Duodenal mucosa (tissue), 2 donors: ENCODE measurements around the gene ZNF646.

ENCODE experiments used
- H3K27ac ChIP-seq: one replicate; pipeline ENCODE4 v1.7.0; 2013; ENCODE audit warnings: low read depth, low read length
- H3K27me3 ChIP-seq, 2 donors: one replicate each; pipeline ENCODE4 v1.7.0; 2013; ENCODE audit warnings: low read length in 2 of 2, control low read depth in 1 of 2; ENCODE audit not compliant: insufficient read depth in 2 of 2, control insufficient read depth in 1 of 2
- H3K36me3 ChIP-seq, 2 donors: one replicate each; pipeline ENCODE4 v1.7.0; 2013; ENCODE audit warnings: low read length in 2 of 2, control low read depth in 1 of 2; ENCODE audit not compliant: insufficient read depth in 2 of 2, control insufficient read depth in 1 of 2
- H3K4me1 ChIP-seq, 2 donors: one replicate each; pipeline ENCODE4 v1.7.0; 2013; ENCODE audit warnings: low read length in 2 of 2, control low read depth in 1 of 2; ENCODE audit not compliant: insufficient read depth in 2 of 2, control insufficient read depth in 1 of 2
- H3K4me3 ChIP-seq, 2 donors: one replicate each; pipeline ENCODE4 v1.7.0; 2013; ENCODE audit warnings: low read length in 2 of 2, low read depth in 1 of 2
- H3K9ac ChIP-seq, 2 donors: one replicate each; pipeline ENCODE4 v1.7.0; 2013; ENCODE audit warnings: low read length in 2 of 2, low read depth in 1 of 2
- H3K9me3 ChIP-seq, 2 donors: one replicate each; pipeline ENCODE4 v1.7.0; 2013; ENCODE audit warnings: low read length in 2 of 2, control low read depth in 1 of 2; ENCODE audit not compliant: control insufficient read depth in 1 of 2

The ZNF646 gene

DNA sequence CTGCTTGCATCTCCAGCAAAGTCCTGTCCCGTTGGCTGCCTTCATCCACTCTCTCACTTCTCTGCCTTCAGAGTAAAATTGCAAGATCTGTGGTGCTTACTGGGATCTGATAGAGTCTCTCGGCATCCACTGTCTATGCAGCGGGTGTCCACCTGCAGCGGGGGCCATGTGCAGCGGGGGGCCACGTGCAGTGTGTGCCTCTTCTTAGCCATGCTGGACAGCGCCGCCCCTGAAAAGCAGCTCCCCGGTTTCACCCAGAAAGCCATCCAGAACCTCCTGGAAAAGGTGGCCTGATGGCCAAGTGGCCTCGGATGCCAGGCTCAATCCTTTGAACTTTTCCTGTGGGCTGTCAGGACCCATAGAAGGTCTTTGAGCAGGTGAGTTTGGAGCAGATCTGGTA is 31.4 kb upstream of the ZNF646 start:
- no peaks in the 10 kb centered on the region for H3K9me3 ChIP-seq
- no peaks in the 10 kb centered on the region for H3K27me3 ChIP-seq
- H3K9ac ChIP-seq = no peak overlapping the region
- H3K27ac ChIP-seq = no peak overlapping the region
- no peak overlapping the region for H3K4me3 ChIP-seq
- peaks cover 25 to 39% of the 10 kb centered on the region in 2 donors for H3K36me3 ChIP-seq
- H3K4me1 ChIP-seq = peaks cover 4 to 14% of the 10 kb centered on the region in 2 donors

DNA sequence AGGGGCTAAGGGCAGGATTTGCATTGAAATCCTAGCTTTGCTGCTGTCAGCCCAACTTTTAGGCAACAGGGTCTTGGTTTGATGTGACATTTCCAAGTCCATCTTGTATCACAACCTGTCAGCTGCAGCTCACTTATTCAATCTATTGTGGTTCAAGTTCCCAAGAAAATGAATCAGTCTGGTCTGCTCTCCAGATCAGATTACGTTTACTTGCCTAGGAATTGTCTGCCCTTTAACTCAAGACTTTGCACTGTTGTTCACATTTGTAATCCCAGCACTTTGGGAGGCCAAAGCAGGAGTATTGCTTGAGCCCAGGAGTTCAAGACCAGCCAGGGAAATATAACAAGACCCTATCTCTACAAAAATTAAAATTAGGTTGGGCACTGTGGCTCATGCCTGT is 30.9 kb upstream of the ZNF646 start:
- H3K27ac ChIP-seq = no peak overlapping the region
- H3K27me3 ChIP-seq = no peaks in the 10 kb centered on the region
- H3K9ac ChIP-seq = no peak overlapping the region
- H3K9me3 ChIP-seq = no peaks in the 10 kb centered on the region
- peaks cover 20 to 35% of the 10 kb centered on the region in 2 donors for H3K36me3 ChIP-seq
- no peak overlapping the region for H3K4me3 ChIP-seq
- peaks cover 4 to 14% of the 10 kb centered on the region in 2 donors for H3K4me1 ChIP-seq

DNA sequence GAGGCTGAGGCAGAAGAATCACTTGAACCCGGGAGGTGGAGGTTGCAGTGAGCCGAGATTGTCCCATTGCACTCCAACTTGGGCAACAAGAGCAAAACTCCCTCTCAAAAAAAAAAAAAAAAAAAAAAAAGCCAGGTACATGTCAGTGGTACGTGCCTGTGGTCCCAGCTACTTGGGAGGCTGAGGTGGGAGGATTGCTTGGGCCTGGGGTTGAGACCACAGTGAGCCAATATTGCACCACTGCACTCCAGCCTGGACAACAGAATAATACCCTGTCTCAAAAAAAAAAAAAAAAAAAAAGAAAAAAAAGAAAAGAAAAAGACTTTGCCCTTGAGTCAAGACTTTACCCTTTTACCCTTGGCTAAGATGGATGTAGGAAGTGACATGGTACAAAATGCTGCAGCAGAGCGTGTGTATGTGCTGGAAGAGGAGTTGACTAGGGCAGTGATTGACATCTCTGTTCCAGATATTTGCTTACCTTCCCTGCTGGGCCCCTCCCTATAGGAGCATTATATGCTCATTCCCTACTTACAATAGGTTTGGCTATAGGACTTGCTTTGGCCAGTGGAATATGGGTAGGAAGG is 30.2 kb upstream of the ZNF646 start:
- Histone ChIP-seq H3K36me3 (peaks cover 14 to 28% of the 10 kb centered on the region in 2 donors), H3K27ac (no peak overlapping the region), H3K9me3 (no peaks in the 10 kb centered on the region), H3K4me1 (peaks cover 4 to 14% of the 10 kb centered on the region in 2 donors), H3K4me3 (no peak overlapping the region), H3K9ac (no peak overlapping the region), H3K27me3 (no peaks in the 10 kb centered on the region)

DNA sequence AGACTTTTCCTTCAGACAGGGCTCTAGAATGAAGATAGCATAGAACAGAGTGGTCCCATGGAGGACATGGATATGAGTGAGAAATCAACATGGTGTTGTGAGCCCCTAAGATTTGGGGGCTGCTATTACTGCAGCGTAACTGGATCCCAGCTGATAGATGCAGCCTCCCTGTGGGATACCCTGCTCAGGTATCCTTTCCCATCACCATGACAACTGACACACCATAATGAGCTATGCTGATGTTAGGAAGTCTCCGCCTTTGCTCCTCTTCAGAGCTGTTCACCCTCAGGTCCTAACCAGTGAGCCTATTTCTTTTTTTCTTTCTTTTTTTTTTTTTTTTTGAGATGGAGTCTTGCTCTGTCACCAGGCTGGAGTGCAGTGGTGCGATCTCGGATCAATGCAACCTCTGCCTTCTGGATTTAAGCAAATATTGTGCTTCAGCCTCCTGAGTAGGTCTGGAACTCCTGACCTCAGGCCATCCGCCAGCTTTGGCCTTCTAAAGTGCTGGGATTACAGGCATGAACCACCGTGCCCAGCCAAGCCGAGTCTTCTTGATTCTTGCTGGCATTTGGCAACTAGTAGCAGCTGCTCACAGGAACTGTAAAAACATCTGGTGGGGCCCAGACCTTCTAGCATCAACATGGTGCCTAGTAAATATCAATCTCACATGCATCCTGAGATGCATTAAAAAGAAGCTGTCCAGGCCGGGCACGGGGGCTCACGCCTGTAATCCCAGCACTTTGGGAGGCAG is 23.8 kb upstream of the ZNF646 start:
- Histone ChIP-seq H3K4me3 (no peak overlapping the region), H3K36me3 (no peaks in the 10 kb centered on the region), H3K27ac (no peak overlapping the region), H3K27me3 (no peaks in the 10 kb centered on the region), H3K9ac (no peak overlapping the region), H3K4me1 (no peaks in the 10 kb centered on the region), H3K9me3 (no peaks in the 10 kb centered on the region)

DNA sequence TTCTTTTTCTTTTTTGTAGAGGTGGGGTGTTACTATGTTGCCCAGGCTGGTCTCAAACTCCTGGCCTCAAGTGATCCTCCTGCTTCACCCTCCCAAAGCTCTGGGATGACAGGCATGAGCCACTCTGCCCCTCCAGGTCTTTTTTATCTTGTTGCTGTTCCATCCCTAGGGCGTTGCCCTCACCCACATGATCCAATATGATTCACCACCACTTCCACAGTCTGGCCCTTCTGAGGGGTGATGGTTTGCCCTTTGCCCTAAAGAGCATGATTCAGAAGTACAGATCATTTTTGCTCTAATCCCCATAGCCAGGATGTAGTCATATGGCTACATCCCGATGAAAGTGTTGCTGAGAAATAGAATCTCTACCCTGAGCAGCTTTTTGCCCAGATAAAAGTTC is 22.1 kb upstream of the ZNF646 start:
- no peak overlapping the region for H3K9ac ChIP-seq
- H3K9me3 ChIP-seq = no peaks in the 10 kb centered on the region
- no peaks in the 10 kb centered on the region for H3K27me3 ChIP-seq
- H3K36me3 ChIP-seq = no peaks in the 10 kb centered on the region
- no peak overlapping the region for H3K27ac ChIP-seq
- no peak overlapping the region for H3K4me3 ChIP-seq
- H3K4me1 ChIP-seq = no peaks in the 10 kb centered on the region

DNA sequence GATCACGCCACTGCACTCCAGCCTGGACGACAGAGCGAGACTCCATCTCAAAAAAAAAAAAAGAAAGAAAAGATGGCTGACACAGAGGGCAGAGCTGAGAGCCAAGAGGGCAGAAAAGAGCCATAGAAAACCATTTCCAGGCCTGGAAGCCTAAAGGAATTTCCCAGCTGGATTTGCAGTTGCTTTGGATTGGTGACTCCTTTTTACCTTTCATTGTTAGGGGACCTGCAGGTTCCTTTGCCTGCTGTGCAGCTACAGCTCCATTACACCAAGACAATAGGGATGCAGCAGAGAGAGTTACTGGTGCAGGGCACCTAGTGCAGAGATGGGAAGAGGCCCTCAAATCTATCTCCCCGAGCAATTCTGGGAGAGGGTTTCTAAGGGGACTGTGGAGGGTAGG is 18.6 kb upstream of the ZNF646 start:
- no peak overlapping the region for H3K4me3 ChIP-seq
- H3K9me3 ChIP-seq = no peaks in the 10 kb centered on the region
- H3K27ac ChIP-seq = no peak overlapping the region
- no peaks in the 10 kb centered on the region for H3K4me1 ChIP-seq
- no peak overlapping the region for H3K9ac ChIP-seq
- no peaks in the 10 kb centered on the region for H3K27me3 ChIP-seq
- H3K36me3 ChIP-seq = no peaks in the 10 kb centered on the region

DNA sequence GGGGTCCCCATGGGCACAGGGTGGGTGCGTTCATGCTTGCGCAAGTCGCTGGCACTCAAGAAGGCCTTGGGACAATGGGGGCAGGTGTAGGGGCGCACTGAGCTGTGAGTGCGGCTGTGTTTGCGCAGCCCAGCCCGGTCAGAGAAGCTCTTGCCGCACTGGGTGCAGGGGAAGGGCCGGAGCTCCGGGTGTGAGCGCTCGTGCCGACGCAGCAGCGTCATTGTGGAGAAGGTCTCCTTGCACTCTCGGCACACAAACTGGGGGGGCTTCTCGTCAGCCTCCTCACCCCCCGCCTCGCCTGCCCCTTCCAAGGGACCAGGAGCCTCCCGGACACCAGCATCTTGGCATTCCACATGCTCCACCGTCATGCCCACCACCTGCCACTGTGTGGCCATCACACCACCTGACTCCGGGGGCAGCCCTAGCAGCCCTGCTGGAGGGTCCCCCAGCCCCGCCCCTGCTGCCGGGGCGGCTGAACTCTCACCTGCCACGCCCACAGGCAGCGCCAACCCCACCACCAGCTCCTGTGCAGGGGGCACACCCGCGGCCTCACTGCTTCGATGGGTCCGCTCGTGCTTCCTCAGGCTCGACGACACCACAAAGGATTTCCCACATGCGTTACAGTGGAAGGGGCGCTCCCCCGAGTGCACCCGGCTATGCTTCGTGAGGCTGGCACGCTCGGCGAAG is 13.0 kb upstream of the ZNF646 start:
- Histone ChIP-seq H3K27me3 (no peaks in the 10 kb centered on the region), H3K9ac (no peak overlapping the region), H3K4me1 (peaks cover 8 to 11% of the 10 kb centered on the region in 2 donors), H3K36me3 (peaks cover 0 to 21% of the 10 kb centered on the region in 2 donors), H3K27ac (no peak overlapping the region), H3K4me3 (no peak overlapping the region), H3K9me3 (no peaks in the 10 kb centered on the region)

DNA sequence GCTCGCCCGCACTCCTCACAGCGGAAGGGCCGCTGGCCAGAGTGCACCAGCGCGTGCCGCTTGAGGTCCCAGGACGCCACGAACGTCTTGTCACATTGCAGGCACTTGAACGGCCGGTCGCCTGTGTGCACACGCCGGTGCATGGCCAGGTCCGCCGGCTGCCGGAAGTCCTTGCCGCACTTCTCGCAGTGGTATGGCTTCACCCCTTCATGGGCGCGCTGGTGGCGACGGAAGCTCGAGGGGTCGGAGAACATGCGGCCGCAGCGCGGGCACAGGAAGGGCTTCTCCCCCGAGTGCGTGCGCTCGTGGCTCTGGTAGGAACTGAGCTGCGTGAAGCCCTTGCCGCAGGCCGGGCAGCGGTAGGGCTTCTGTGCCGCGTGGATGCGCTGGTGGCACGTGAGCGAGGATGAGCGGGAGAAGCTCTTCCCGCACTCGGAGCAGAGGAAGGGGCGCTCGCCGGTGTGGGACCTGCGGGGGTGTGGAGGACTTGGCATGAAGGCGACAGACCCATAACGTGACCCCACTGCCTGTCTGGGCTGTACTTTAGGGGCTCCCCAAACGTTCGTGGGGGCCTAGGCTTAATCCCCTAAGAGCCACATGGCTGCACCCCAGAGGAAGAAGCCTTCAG is 12.3 kb upstream of the ZNF646 start:
- no peak overlapping the region for H3K9ac ChIP-seq
- H3K27me3 ChIP-seq = no peaks in the 10 kb centered on the region
- H3K36me3 ChIP-seq = peaks cover 0 to 21% of the 10 kb centered on the region in 2 donors
- no peaks in the 10 kb centered on the region for H3K9me3 ChIP-seq
- H3K4me3 ChIP-seq = no peak overlapping the region
- peaks cover 8 to 11% of the 10 kb centered on the region in 2 donors for H3K4me1 ChIP-seq
- no peak overlapping the region for H3K27ac ChIP-seq

DNA sequence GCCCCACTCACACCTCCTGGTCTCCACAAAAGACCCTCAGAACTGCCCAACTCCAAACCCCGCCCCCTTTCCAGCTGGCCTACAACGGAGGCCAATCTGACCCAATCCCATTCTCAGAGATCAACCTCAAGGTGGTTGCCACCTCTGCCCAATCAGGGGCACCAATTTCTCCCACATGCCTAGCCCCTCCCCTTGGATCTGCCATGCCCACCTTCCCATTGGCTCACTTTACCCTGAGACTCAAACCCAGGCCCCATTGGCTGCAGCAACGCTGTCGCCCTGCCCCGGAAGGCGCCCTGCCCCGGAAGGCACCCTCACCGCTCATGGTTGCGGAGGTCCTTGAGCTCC is 10.8 kb upstream of the ZNF646 start:
- Histone ChIP-seq H3K27ac (no peak overlapping the region), H3K4me3 (peak overlapping the region in 1 of 2 donors; percentile 43)

More for the DNA sequence above, 10.8 kb upstream of the ZNF646 start:
- no peak overlapping the region for H3K9ac ChIP-seq
- peaks cover 0 to 21% of the 10 kb centered on the region in 2 donors for H3K36me3 ChIP-seq
- H3K4me1 ChIP-seq = peaks cover 8 to 11% of the 10 kb centered on the region in 2 donors
- H3K9me3 ChIP-seq = no peaks in the 10 kb centered on the region
- no peaks in the 10 kb centered on the region for H3K27me3 ChIP-seq
